SK-N-SH treated with all-trans-retinoic acid at 6 μM for 48 hours (cell line): ENCODE results near the gene IFT25.

ENCODE experiments used
- ATAC-seq: fragments of 200-7000 bp; cut with Tn5 transposase; 3 replicates; pipeline ENCODE4 v1.9.1; 2020; ENCODE audit warnings: mild to moderate bottlenecking, moderate library complexity
- ARNTL ChIP-seq: fragments of 450-650 bp; formaldehyde crosslinking; IDR thresholded peaks from 2 replicates; pipeline ENCODE4 v1.5.0; 2020; ENCODE audit warnings: low read depth, mild to moderate bottlenecking, moderate library complexity, borderline replicate concordance
- BACH2 ChIP-seq: fragments of 250-450 bp; sonication (Bioruptor Pico); IDR thresholded peaks from 2 replicates; pipeline ENCODE4 v1.9.0; 2021; ENCODE audit warnings: mild to moderate bottlenecking, borderline replicate concordance
- CSDC2 ChIP-seq: fragments of 250-450 bp; sonication (Bioruptor Pico); IDR thresholded peaks from 2 replicates; pipeline ENCODE4 v1.5.0; 2020; ENCODE audit warnings: mild to moderate bottlenecking, moderate library complexity
- ESRRG ChIP-seq: fragments of 250-450 bp; sonication (Bioruptor Pico); IDR thresholded peaks from 2 replicates; pipeline ENCODE4 v1.6.1; 2021; ENCODE audit warnings: mild to moderate bottlenecking
- GLIS3 ChIP-seq: fragments of 250-450 bp; sonication (Bioruptor Pico); IDR thresholded peaks from 2 replicates; pipeline ENCODE4 v1.5.0; 2020; ENCODE audit warnings: mild to moderate bottlenecking, moderate library complexity
- ISL1 ChIP-seq: fragments of 250-450 bp; sonication (Bioruptor Pico); IDR thresholded peaks from 2 replicates; pipeline ENCODE4 v2.1.2; 2022; ENCODE audit warnings: mild to moderate bottlenecking, moderate library complexity
- OSR1 ChIP-seq: fragments of 250-450 bp; sonication (Bioruptor Pico); IDR thresholded peaks from 2 replicates; pipeline ENCODE4 v1.8.0; 2022; ENCODE audit warnings: moderate library complexity, mild to moderate bottlenecking, inconsistent platforms
- PPARA ChIP-seq: fragments of 250-450 bp; sonication (Bioruptor Pico); IDR thresholded peaks from 2 replicates; pipeline ENCODE4 v1.5.0; 2020; ENCODE audit warnings: mild to moderate bottlenecking, borderline replicate concordance
- RARB ChIP-seq: fragments of 250-450 bp; sonication (Bioruptor Pico); IDR thresholded peaks from 2 replicates; pipeline ENCODE4 v1.8.0; 2021; ENCODE audit warnings: mild to moderate bottlenecking, moderate library complexity
- SNAI2 ChIP-seq: fragments of 250-450 bp; sonication (Bioruptor Pico); IDR thresholded peaks from 2 replicates; pipeline ENCODE4 v1.5.0; 2020; ENCODE audit warnings: mild to moderate bottlenecking, moderate library complexity
- TCF4 ChIP-seq: fragments of 250-450 bp; sonication (Bioruptor Pico); IDR thresholded peaks from 2 replicates; pipeline ENCODE4 v1.8.0; 2021; ENCODE audit warnings: mild to moderate bottlenecking, moderate library complexity, borderline replicate concordance
- TOX ChIP-seq: fragments of 250-450 bp; sonication (Bioruptor Pico); IDR thresholded peaks from 2 replicates; pipeline ENCODE4 v1.8.0; 2021; ENCODE audit warnings: mild to moderate bottlenecking, moderate library complexity, borderline replicate concordance
- ZFP3 ChIP-seq: fragments of 250-450 bp; sonication (Bioruptor Pico); IDR thresholded peaks from 2 replicates; pipeline ENCODE4 v1.5.0; 2020; ENCODE audit warnings: mild to moderate bottlenecking, moderate library complexity
- ZFP30 ChIP-seq: fragments of 450-650 bp; formaldehyde crosslinking; IDR thresholded peaks from 2 replicates; pipeline ENCODE4 v1.5.0; 2022; ENCODE audit warnings: mild to moderate bottlenecking, moderate library complexity
- ZNF565 ChIP-seq: fragments of 450-650 bp; formaldehyde crosslinking; conservative IDR thresholded peaks from 2 replicates; pipeline ENCODE4 v1.5.0; 2020; ENCODE audit warnings: low read depth, mild to moderate bottlenecking, moderate library complexity
- ZNF70 ChIP-seq: fragments of 450-650 bp; formaldehyde crosslinking; IDR thresholded peaks from 2 replicates; pipeline ENCODE4 v1.5.0; 2020; ENCODE audit warnings: mild to moderate bottlenecking, moderate library complexity
- ZNF8 ChIP-seq: fragments of 450-650 bp; formaldehyde crosslinking; IDR thresholded peaks from 2 replicates; pipeline ENCODE4 v1.5.0; 2020; ENCODE audit warnings: mild to moderate bottlenecking, moderate library complexity
- TF ChIP-seq, protein P1 (sequence below): fragments of 250-450 bp; sonication (Bioruptor Pico); IDR thresholded peaks from 2 replicates; pipeline ENCODE4 v1.5.0; 2020; ENCODE audit warnings: mild to moderate bottlenecking, moderate library complexity
- TF ChIP-seq, protein P2 (sequence below): fragments of 250-450 bp; sonication (Bioruptor Pico); IDR thresholded peaks from 2 replicates; pipeline ENCODE4 v1.5.1; 2021; ENCODE audit warnings: mild to moderate bottlenecking, moderate library complexity
- TF ChIP-seq, protein P3 (sequence below): fragments of 250-450 bp; sonication (Bioruptor Pico); IDR thresholded peaks from 2 replicates; pipeline ENCODE4 v1.5.1; 2020; ENCODE audit warnings: low read depth, mild to moderate bottlenecking, moderate library complexity
- TF ChIP-seq, protein P4 (sequence below): fragments of 250-450 bp; sonication (Bioruptor Pico); IDR thresholded peaks from 2 replicates; pipeline ENCODE4 v1.8.0; 2021; ENCODE audit warnings: low read depth, mild to moderate bottlenecking, moderate library complexity, borderline replicate concordance

Gene IFT25

DNA sequence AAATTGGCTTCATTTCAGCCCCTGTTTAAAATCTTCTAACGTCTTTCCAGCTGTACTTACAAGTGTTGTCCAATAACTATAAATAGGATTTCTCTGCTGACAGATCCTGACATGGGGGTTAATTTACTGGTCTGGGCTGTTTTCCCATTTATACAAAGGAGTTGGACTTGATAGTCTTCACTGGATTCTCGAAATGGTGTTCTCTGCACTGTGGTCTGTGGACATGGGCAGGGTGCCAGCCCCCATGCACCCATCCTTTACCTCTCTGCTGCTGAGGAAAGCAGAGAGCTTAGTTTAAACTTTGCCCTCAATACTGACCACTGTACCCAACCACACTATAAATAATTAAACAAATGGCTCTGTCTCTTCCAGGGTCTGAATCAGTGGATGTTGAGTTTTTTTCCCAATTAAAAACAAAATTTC, 46.3 kb downstream of the IFT25 start:
- TF ChIP-seq ZFP30 (CRISPR knock-in tag), result no peak
- TF ChIP-seq TOX (CRISPR knock-in tag), result no peak
- no peak for TF ChIP-seq OSR1
- TF ChIP-seq ZNF70, result no peak
- no peak for TF ChIP-seq ZFP3 (CRISPR knock-in tag)
- no peak for TF ChIP-seq ISL1 (CRISPR knock-in tag)
- no peak for TF ChIP-seq GLIS3 (CRISPR knock-in tag)
- ATAC-seq, result peak; percentile 30; the same call in 1 of the 3 replicates

DNA sequence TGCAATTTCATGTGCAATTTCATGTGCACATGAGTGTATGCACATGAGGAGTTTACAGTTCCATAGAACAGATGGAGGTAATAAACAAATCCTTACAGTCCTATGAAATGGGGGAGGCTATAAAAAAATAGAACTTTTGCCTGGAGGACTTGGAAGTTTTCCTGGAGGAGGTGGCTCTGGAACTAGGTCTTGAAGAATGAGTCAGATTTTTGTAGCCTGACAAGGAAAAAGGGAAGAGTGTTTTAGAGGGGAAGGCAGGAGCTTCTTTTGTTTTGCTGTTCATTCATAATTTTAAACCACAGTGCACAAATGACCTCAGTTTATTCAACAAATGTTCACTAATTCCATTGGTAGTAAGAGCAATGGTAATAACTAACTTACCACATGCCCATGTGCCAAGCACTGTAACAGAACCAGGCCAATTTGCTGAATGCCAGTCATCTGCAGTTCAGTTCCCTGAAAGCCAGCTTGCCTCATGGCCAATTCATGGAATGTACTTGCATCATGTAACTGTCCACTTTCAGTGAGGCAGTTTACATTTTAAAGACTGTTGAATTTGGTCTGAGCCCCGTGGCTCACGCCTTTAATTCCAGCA, 48.8 kb downstream of the IFT25 start:
- TF ChIP-seq RARB (no peak), ESRRG (no peak), PPARA (CRISPR knock-in tag) (no peak), GLIS3 (CRISPR knock-in tag) (no peak), ZFP3 (CRISPR knock-in tag) (no peak), ISL1 (CRISPR knock-in tag) (no peak), TCF4 (CRISPR knock-in tag) (no peak), ZFP30 (CRISPR knock-in tag) (no peak), ZNF8 (CRISPR knock-in tag) (no peak), ZNF565 (CRISPR knock-in tag) (no peak), ARNTL (CRISPR knock-in tag) (no peak), BACH2 (no peak), TOX (CRISPR knock-in tag) (no peak), CSDC2 (CRISPR knock-in tag) (no peak)
- TF ChIP-seq, protein P1, sequence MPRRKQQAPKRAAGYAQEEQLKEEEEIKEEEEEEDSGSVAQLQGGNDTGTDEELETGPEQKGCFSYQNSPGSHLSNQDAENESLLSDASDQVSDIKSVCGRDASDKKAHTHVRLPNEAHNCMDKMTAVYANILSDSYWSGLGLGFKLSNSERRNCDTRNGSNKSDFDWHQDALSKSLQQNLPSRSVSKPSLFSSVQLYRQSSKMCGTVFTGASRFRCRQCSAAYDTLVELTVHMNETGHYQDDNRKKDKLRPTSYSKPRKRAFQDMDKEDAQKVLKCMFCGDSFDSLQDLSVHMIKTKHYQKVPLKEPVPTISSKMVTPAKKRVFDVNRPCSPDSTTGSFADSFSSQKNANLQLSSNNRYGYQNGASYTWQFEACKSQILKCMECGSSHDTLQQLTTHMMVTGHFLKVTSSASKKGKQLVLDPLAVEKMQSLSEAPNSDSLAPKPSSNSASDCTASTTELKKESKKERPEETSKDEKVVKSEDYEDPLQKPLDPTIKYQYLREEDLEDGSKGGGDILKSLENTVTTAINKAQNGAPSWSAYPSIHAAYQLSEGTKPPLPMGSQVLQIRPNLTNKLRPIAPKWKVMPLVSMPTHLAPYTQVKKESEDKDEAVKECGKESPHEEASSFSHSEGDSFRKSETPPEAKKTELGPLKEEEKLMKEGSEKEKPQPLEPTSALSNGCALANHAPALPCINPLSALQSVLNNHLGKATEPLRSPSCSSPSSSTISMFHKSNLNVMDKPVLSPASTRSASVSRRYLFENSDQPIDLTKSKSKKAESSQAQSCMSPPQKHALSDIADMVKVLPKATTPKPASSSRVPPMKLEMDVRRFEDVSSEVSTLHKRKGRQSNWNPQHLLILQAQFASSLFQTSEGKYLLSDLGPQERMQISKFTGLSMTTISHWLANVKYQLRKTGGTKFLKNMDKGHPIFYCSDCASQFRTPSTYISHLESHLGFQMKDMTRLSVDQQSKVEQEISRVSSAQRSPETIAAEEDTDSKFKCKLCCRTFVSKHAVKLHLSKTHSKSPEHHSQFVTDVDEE (CRISPR knock-in tag), result no peak
- TF ChIP-seq, protein P2, sequence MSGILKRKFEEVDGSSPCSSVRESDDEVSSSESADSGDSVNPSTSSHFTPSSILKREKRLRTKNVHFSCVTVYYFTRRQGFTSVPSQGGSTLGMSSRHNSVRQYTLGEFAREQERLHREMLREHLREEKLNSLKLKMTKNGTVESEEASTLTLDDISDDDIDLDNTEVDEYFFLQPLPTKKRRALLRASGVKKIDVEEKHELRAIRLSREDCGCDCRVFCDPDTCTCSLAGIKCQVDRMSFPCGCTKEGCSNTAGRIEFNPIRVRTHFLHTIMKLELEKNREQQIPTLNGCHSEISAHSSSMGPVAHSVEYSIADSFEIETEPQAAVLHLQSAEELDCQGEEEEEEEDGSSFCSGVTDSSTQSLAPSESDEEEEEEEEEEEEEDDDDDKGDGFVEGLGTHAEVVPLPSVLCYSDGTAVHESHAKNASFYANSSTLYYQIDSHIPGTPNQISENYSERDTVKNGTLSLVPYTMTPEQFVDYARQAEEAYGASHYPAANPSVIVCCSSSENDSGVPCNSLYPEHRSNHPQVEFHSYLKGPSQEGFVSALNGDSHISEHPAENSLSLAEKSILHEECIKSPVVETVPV (CRISPR knock-in tag), result no peak
- TF ChIP-seq, protein P3, sequence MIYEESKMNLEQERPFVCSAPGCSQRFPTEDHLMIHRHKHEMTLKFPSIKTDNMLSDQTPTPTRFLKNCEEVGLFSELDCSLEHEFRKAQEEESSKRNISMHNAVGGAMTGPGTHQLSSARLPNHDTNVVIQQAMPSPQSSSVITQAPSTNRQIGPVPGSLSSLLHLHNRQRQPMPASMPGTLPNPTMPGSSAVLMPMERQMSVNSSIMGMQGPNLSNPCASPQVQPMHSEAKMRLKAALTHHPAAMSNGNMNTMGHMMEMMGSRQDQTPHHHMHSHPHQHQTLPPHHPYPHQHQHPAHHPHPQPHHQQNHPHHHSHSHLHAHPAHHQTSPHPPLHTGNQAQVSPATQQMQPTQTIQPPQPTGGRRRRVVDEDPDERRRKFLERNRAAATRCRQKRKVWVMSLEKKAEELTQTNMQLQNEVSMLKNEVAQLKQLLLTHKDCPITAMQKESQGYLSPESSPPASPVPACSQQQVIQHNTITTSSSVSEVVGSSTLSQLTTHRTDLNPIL (CRISPR knock-in tag), result no peak
- TF ChIP-seq, protein P4, sequence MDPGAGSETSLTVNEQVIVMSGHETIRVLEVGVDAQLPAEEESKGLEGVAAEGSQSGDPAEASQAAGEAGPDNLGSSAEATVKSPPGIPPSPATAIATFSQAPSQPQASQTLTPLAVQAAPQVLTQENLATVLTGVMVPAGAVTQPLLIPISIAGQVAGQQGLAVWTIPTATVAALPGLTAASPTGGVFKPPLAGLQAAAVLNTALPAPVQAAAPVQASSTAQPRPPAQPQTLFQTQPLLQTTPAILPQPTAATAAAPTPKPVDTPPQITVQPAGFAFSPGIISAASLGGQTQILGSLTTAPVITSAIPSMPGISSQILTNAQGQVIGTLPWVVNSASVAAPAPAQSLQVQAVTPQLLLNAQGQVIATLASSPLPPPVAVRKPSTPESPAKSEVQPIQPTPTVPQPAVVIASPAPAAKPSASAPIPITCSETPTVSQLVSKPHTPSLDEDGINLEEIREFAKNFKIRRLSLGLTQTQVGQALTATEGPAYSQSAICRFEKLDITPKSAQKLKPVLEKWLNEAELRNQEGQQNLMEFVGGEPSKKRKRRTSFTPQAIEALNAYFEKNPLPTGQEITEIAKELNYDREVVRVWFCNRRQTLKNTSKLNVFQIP (CRISPR knock-in tag), result no peak
- ATAC-seq, result peak; percentile 65

DNA sequence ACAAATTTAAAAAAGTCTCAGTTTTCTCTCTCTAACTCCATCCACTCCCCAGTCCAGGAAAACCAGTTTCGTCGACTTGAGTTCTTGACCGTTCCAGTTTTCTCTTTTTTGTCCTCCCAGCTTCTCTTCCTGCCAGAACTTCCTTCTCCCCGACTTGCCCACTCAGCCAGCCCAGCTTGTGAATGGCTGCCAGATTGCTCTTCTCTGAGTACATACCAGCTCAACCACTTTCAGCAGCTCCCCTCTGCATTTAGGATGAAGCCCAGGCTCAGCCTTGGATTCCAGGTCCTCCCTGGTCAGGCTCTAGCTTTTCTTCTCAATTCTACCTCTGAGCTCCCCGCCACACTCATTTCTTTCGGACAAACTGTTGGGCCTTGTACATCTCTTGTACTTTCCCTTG, 50.1 kb downstream of the IFT25 start:
- ATAC-seq, result no peak
- TF ChIP-seq SNAI2 (CRISPR knock-in tag) (no peak), ESRRG (no peak)
- TF ChIP-seq, protein P4 (CRISPR knock-in tag), result no peak
